GM21526 (cell line): ENCODE results near the gene SHMT1.
A peak's percentile ranks its signal among the peaks of the same experiment; 100 is the strongest.

Experiments
- ATAC-seq: cut with Tn5 transposase; IDR thresholded peaks from one replicate; pipeline ENCODE4 v1.9.1; 2021; ENCODE audit warnings: moderate library complexity; ENCODE audit not compliant: unreplicated experiment, low FRiP score

SHMT1 gene

GRCh38 chr17:18328643-18329204 lies 34.6 kb downstream of the SHMT1 start:
- ATAC-seq, result no peak

- no peak for ATAC-seq
Measured at GRCh38 chr17:18327556-18327955, 35.8 kb downstream of the SHMT1 start.

GRCh38 chr17:18327093-18327492 lies 36.3 kb downstream of the SHMT1 start:
- ATAC-seq, result no peak

- ATAC-seq, result no peak
Measured at GRCh38 chr17:18326572-18326971, 36.8 kb downstream of the SHMT1 start.

GRCh38 chr17:18326039-18326438 lies 37.3 kb downstream of the SHMT1 start:
- ATAC-seq, result no peak

GRCh38 chr17:18324140-18325050 lies 39.0 kb downstream of the SHMT1 start:
- ATAC-seq, result no peak

- no peak for ATAC-seq
Measured at GRCh38 chr17:18323507-18324139, 39.7 kb downstream of the SHMT1 start.

GRCh38 chr17:18323007-18323406 lies 40.3 kb downstream of the SHMT1 start:
- no peak for ATAC-seq

- no peak for ATAC-seq
Measured at GRCh38 chr17:18322522-18322921, 40.8 kb downstream of the SHMT1 start.

- ATAC-seq, result no peak
Measured at GRCh38 chr17:18321309-18321708, 42.0 kb downstream of the SHMT1 start.

- ATAC-seq, result no peak
Measured at GRCh38 chr17:18320301-18320700, 43.0 kb downstream of the SHMT1 start.

GRCh38 chr17:18319604-18320256 lies 43.6 kb downstream of the SHMT1 start:
- ATAC-seq, result no peak

- no peak for ATAC-seq
Measured at GRCh38 chr17:18318771-18319450, 44.4 kb downstream of the SHMT1 start.

GRCh38 chr17:18318117-18318516 lies 45.2 kb downstream of the SHMT1 start:
- ATAC-seq, result no peak

GRCh38 chr17:18315961-18316360 lies 47.4 kb downstream of the SHMT1 start:
- ATAC-seq, result no peak

GRCh38 chr17:18315562-18315922 lies 47.8 kb downstream of the SHMT1 start:
- no peak for ATAC-seq

- ATAC-seq, result peak; percentile 72
Measured at GRCh38 chr17:18314731-18315561, 48.4 kb downstream of the SHMT1 start, which contains the start of the genes SMCR8 and TOP3A. SMCR8 (plus strand) TSS chr17:18315293; CDS start chr17:18315790, 497 bp downstream. TOP3A (minus strand) TSS chr17:18314994; CDS start chr17:18314778, 216 bp downstream.

- no peak for ATAC-seq
Measured at GRCh38 chr17:18314059-18314730, 49.2 kb downstream of the SHMT1 start.

GRCh38 chr17:18309202-18309601 lies 54.1 kb downstream of the SHMT1 start:
- no peak for ATAC-seq
